ENCODE data around the gene PDK2. TPM values are rescaled to one million over a fixed set of nuclear protein-coding genes. Genes with fewer than 3 reads are reported as not detected.

The PDK2 gene
- total and polyA plus RNA-seq, 2 of the 4 experiments (the other 2 are of a cell fraction) = 26.7 to 104 TPM

DNA sequence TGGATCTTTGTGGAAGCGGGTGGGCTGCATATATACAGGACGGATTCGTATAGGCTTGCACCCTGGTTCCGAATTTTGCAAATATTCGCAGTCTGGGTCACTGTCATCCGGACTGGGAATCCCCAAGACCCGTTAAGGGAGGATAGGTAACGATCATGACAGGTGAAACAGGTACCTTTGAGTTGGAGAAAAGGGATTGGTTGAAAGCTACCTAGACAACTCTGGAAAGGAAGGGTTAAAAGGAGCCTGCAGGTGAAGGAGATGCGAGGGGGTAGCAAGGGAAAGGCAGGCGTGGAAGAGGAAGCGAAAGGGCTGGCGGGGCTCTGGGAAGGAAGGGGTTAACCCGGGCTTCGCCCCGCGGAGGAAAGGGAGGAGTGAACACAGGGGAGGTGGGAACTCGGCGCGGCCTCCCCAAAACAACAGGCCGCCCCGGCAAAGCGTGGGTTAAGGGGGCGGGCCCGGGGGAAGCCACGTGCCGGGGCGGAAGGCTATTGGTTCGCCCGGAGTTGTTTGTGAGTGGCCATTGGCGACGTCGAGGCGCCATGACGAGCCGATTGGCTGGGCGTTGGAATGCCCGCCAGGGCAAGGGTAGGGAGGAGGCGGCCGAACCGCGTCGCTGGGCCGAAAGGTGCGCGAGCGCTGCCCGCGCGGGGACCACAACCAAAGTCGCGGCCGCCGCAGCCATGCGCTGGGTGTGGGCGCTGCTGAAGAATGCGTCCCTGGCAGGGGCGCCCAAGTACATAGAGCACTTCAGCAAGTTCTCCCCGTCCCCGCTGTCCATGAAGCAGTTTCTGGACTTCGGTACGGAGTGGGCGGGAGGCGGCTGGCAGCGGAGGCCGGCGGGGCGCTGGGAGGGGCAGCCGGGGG is at the start of gene PDK2 (continued):
- peak; percentile 76; the same call in 1 of the 2 replicates for TF ChIP-seq BHLHE40 (IDR thresholded peaks at IDR 0.05; ENCODE audit: low read depth, low read length)

DNA sequence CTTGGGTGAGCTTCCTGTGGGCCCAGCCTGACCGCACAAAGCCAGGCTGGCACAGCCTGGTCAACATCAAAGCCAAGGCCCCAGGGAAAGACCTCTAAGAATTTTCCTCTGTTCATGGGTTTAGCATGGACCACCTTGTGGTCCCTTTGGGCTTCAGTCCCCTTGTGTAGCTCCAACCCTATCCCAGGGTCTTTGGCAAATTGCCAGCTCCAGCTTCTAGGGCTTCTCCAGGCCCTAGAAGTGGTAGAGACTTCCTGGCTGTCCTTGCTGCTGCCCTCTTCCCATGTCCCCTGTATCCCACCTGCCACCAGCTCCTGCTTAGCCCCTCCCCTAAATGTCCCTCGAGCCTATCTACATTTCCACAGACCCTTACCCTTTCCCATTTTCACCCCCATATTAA is 49.0 kb upstream of the PDK2 start:
- ChIA-PET CTCF (no interaction called here), POLR2A (ENCODE audit: unreplicated experiment) (no interaction called here)
- Histone ChIP-seq H3K27me3 (ENCODE audit: control insufficient read depth, insufficient read depth, low read length) (no peaks in the 10 kb centered on the region), H3K27ac (ENCODE audit: insufficient read depth, low read length) (no peak overlapping the region), H3K36me3 (ENCODE audit: control insufficient read depth, insufficient read depth, low read length) (no peaks in the 10 kb centered on the region), H3K18ac (ENCODE audit: low read depth, low read length) (no peak overlapping the region), H4K20me1 (ENCODE audit: insufficient read depth, low read length) (no peaks in the 10 kb centered on the region), H3K9me3 (ENCODE audit: control insufficient read depth, insufficient read depth, low read length) (no peaks in the 10 kb centered on the region), H2AFZ (replicated peaks; ENCODE audit: low read length, poor library complexity) (peak overlapping the region; percentile 70), H3K9me1 (ENCODE audit: insufficient read depth, low read length) (peaks cover 48% of the 10 kb centered on the region), H3K56ac (ENCODE audit: extremely low read depth, insufficient read depth, low read length) (no peak overlapping the region), H4K91ac (ENCODE audit: insufficient read depth, low read depth, low read length) (peak overlapping the region; percentile 95), H2BK5ac (ENCODE audit: low read depth, low read length, poor library complexity, severe bottlenecking) (peak overlapping the region; percentile 82), H4K8ac (ENCODE audit: low read depth in 2 of 2, low read length in 2 of 2) (peak overlapping the region; percentile 36 to 94; a peak in 1 of 4 replicates), H2AK9ac (replicated peaks; ENCODE audit: low read depth, low read length, poor library complexity) (no peak overlapping the region), H3K4ac (ENCODE audit: low read depth, low read length) (peak overlapping the region; percentile 96), H3K4me3 (ENCODE audit: insufficient read depth, low read depth, low read length) (no peak overlapping the region), H3K79me1 (ENCODE audit: low read depth in 1 of 2, low read length in 2 of 2) (peaks cover 0 to 32% of the 10 kb centered on the region in 2 experiments; a peak in 2 of 4 replicates), H3K4me1 (ENCODE audit: control insufficient read depth, insufficient read depth, low read length) (peaks cover 29% of the 10 kb centered on the region), H3K23ac (ENCODE audit: low read depth, low read length) (no peak overlapping the region), H2BK120ac (ENCODE audit: low read depth, low read length) (peak overlapping the region; percentile 98), H3K9ac (ENCODE audit: low read depth, low read length) (no peak overlapping the region), H2AK5ac (ENCODE audit: low read depth, low read length) (peak overlapping the region; percentile 98), H2BK15ac (ENCODE audit: low read depth, low read length) (peak overlapping the region; percentile 93; the same call in 2 of the 3 replicates), H3K14ac (replicated peaks; ENCODE audit: low read depth, low read length) (no peak overlapping the region), H2BK20ac (ENCODE audit: low read depth, low read length) (peak overlapping the region; percentile 96; the same call in 1 of the 2 replicates), H3K4me2 (ENCODE audit: low read depth, low read length) (no peak overlapping the region), H4K5ac (ENCODE audit: low read depth, low read length) (no peak overlapping the region)
- no TSS peak for BruUV-seq (replicated peaks)
- dilution Hi-C loops (cut with HindIII; ENCODE audit: low sequenced_read_pairs, unreplicated experiment) = no loop called here
- intact Hi-C loops (cut with micrococcal nuclease) = no loop called here
- in situ Hi-C loops (cut with MboI; ENCODE audit: low sequenced_read_pairs) = no loop called here
- ATAC-seq (ENCODE audit: low read depth) = no peak
- WGBS, 2 experiments (ENCODE audit: extremely low coverage in 2 of 2, insufficient read length in 1 of 2) = 100% methylated on average over 1 of the region's 2 CpGs; no CpG with 5 or more reads in 1 of the 2 experiments
- no peak for DNase-seq
- TF ChIP-seq NFE2L2 (IDR thresholded peaks at IDR 0.05; ENCODE audit: low read depth, low read length) = no peak
- TF ChIP-seq BHLHE40 (IDR thresholded peaks at IDR 0.05; ENCODE audit: low read depth, low read length) = no peak
- no peak for TF ChIP-seq MXI1 (IDR thresholded peaks at IDR 0.05; ENCODE audit: borderline replicate concordance, low read depth, low read length)
- TF ChIP-seq, protein P1, sequence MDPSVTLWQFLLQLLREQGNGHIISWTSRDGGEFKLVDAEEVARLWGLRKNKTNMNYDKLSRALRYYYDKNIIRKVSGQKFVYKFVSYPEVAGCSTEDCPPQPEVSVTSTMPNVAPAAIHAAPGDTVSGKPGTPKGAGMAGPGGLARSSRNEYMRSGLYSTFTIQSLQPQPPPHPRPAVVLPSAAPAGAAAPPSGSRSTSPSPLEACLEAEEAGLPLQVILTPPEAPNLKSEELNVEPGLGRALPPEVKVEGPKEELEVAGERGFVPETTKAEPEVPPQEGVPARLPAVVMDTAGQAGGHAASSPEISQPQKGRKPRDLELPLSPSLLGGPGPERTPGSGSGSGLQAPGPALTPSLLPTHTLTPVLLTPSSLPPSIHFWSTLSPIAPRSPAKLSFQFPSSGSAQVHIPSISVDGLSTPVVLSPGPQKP (IDR thresholded peaks at IDR 0.05; ENCODE audit: borderline replicate concordance, low read depth, low read length) = no peak
- TF ChIP-seq MAFK (IDR thresholded peaks at IDR 0.05; ENCODE audit: low read depth, low read length) = no peak
- no peak for TF ChIP-seq CEBPB (IDR thresholded peaks at IDR 0.05; ENCODE audit: low read depth, low read length)
- TF ChIP-seq, protein P2, sequence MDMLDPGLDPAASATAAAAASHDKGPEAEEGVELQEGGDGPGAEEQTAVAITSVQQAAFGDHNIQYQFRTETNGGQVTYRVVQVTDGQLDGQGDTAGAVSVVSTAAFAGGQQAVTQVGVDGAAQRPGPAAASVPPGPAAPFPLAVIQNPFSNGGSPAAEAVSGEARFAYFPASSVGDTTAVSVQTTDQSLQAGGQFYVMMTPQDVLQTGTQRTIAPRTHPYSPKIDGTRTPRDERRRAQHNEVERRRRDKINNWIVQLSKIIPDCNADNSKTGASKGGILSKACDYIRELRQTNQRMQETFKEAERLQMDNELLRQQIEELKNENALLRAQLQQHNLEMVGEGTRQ (IDR thresholded peaks at IDR 0.05; ENCODE audit: low read depth, low read length) = no peak
- TF ChIP-seq RFX5 (IDR thresholded peaks at IDR 0.05; ENCODE audit: low read depth, low read length) = no peak
- TF ChIP-seq POLR2A (IDR thresholded peaks at IDR 0.05; ENCODE audit: low read depth, low read length) = no peak
- no peak for TF ChIP-seq MAZ (IDR thresholded peaks at IDR 0.05; ENCODE audit: borderline replicate concordance, low read depth, low read length)
